H1 (cell line): ENCODE results near the gene CORO2B. TPM values are rescaled to one million over a fixed set of nuclear protein-coding genes. Genes with fewer than 3 reads are reported as not detected.

Source experiments
- CTCF ChIA-PET: fragments of 300-600 bp; sonication (Branson Sonifier 250); formaldehyde crosslinking; loops from one replicate; lab custom pipeline; 2021; ENCODE audit not compliant: partially characterized antibody; lab: Charles Lee
- POLR2A ChIA-PET: fragments of 300-600 bp; sonication (Branson Sonifier 250); formaldehyde crosslinking; loops from one replicate; lab custom pipeline; 2021; ENCODE audit warnings: inconsistent platforms; ENCODE audit not compliant: partially characterized antibody; lab: Charles Lee
- DNase-seq, 2 experiments: peaks; one replicate each; pipeline versions ENCODE4 v3.0.0 to v3.0.0-alpha.2; 2010 to 2022; ENCODE audit warnings: low spot score in 2 of 2, low read depth in 1 of 2, mixed read lengths in 1 of 2
- FAIRE-seq: peaks from 2 replicates; lab custom pipeline; 2011; peaks lifted over from hg19 to GRCh38; lab: Jason Lieb, UNC
- H2AFZ ChIP-seq: 2 replicates; pipeline ENCODE4 v1.8.1; 2012; ENCODE audit warnings: low read length, inconsistent platforms
- H2AK5ac ChIP-seq: 2 replicates; pipeline ENCODE4 v1.6.1; 2013; ENCODE audit warnings: low read depth, low read length
- H2BK120ac ChIP-seq: replicated peaks from 2 replicates; pipeline ENCODE3; 2013; ENCODE audit warnings: low read depth, low read length, inconsistent platforms
- H2BK12ac ChIP-seq: 2 replicates; pipeline ENCODE4 v1.6.1; 2013; ENCODE audit warnings: low read depth, low read length
- H2BK15ac ChIP-seq: 2 replicates; pipeline ENCODE4 v1.6.1; 2013; ENCODE audit warnings: low read length
- H2BK20ac ChIP-seq: 2 replicates; pipeline ENCODE4 v1.6.1; 2013; ENCODE audit warnings: low read length
- H2BK5ac ChIP-seq: 2 replicates; pipeline ENCODE4 v1.6.1; 2013; ENCODE audit warnings: low read depth, low read length
- H3K14ac ChIP-seq: 2 replicates; pipeline ENCODE4 v1.6.1; 2013; ENCODE audit warnings: inconsistent platforms; ENCODE audit not compliant: insufficient read length
- H3K18ac ChIP-seq: 2 replicates; pipeline ENCODE4 v1.6.1; 2013; ENCODE audit warnings: low read length; ENCODE audit errors: extremely low read depth
- H3K23ac ChIP-seq: 2 replicates; pipeline ENCODE4 v1.6.1; 2013; ENCODE audit warnings: inconsistent platforms; ENCODE audit not compliant: insufficient read length
- H3K23me2 ChIP-seq: 2 replicates; pipeline ENCODE4 v1.6.1; 2013; ENCODE audit warnings: low read depth, low read length
- H3K27ac ChIP-seq: 2 replicates; pipeline ENCODE4 v1.6.1; 2011; ENCODE audit warnings: low read depth, low read length, inconsistent platforms
- H3K27me3 ChIP-seq, 4 experiments: replicated peaks in 1 of 4; 1 replicate in 1 of 4; 2 replicates in 3 of 4; pipeline versions ENCODE4 v1.6.1 to v1.8.1; 2011 to 2013; ENCODE audit warnings: low read length in 3 of 4, mild to moderate bottlenecking in 3 of 4, inconsistent platforms in 2 of 4, mixed read lengths in 2 of 4, moderate library complexity in 1 of 4; ENCODE audit not compliant: control insufficient read depth in 3 of 4, insufficient read depth in 3 of 4; ENCODE audit errors: extremely low read depth in 1 of 4
- H3K36me3 ChIP-seq, 4 experiments: 2 replicates each; pipeline versions ENCODE4 v1.6.1 to v1.8.1; 2011 to 2013; ENCODE audit warnings: mild to moderate bottlenecking in 4 of 4, low read length in 3 of 4, moderate library complexity in 2 of 4, control low read depth in 1 of 4, inconsistent platforms in 1 of 4; ENCODE audit not compliant: insufficient read depth in 4 of 4, control insufficient read depth in 2 of 4
- H3K4ac ChIP-seq: replicated peaks from 2 replicates; pipeline ENCODE3; 2013; ENCODE audit warnings: low read length, low read depth, mixed read lengths, inconsistent platforms; ENCODE audit not compliant: insufficient read length
- H3K4me1 ChIP-seq, 4 experiments: replicated peaks in 1 of 4; 1 replicate in 1 of 4; 2 replicates in 3 of 4; pipeline versions ENCODE4 v1.6.1 to v1.8.1; 2011 to 2013; ENCODE audit warnings: low read length in 3 of 4, inconsistent platforms in 2 of 4, mixed read lengths in 1 of 4; ENCODE audit not compliant: insufficient read depth in 4 of 4, control insufficient read depth in 3 of 4
- H3K4me2 ChIP-seq, 2 experiments: 2 replicates each; pipeline versions ENCODE4 v1.6.1 to v1.8.1; 2011 to 2013; ENCODE audit warnings: low read depth in 2 of 2, low read length in 2 of 2, control low read depth in 1 of 2, inconsistent platforms in 1 of 2, mild to moderate bottlenecking in 1 of 2; ENCODE audit not compliant: insufficient read depth in 1 of 2
- H3K4me3 ChIP-seq, 4 experiments: fragments of 200-600, 300-600 bp in 1 of 4; sonication (generic), shearing (Covaris generic), sonication (Bioruptor Twin) in 1 of 4; 2 replicates each; pipeline versions ENCODE4 v1.5.1 to v1.8.1; 2011 to 2016; ENCODE audit warnings: low read length in 4 of 4, low read depth in 3 of 4, control low read depth in 2 of 4, inconsistent platforms in 2 of 4, mild to moderate bottlenecking in 2 of 4, mixed read lengths in 1 of 4, moderate library complexity in 1 of 4; ENCODE audit not compliant: insufficient read depth in 2 of 4; ENCODE audit errors: extremely low read depth in 1 of 4
- H3K56ac ChIP-seq: replicated peaks from 2 replicates; pipeline ENCODE3; 2013; ENCODE audit warnings: low read depth, mild to moderate bottlenecking, mixed read lengths, low read length, inconsistent platforms; ENCODE audit not compliant: insufficient read length
- H3K79me1 ChIP-seq: 2 replicates; pipeline ENCODE4 v1.6.1; 2013; ENCODE audit warnings: low read depth, low read length, control low read depth
- H3K79me2 ChIP-seq, 2 experiments: 2 replicates each; pipeline versions ENCODE4 v1.6.1 to v1.8.1; 2012 to 2013; ENCODE audit warnings: low read length in 2 of 2, mild to moderate bottlenecking in 2 of 2, inconsistent platforms in 1 of 2; ENCODE audit not compliant: insufficient read depth in 2 of 2, control insufficient read depth in 1 of 2
- H3K9ac ChIP-seq, 4 experiments: replicated peaks in 1 of 4; 1 replicate in 1 of 4; 2 replicates in 3 of 4; pipeline versions ENCODE4 v1.6.1 to v1.8.1; 2011 to 2013; ENCODE audit warnings: low read depth in 3 of 4, low read length in 3 of 4, control low read depth in 2 of 4, mild to moderate bottlenecking in 2 of 4, moderate library complexity in 2 of 4, inconsistent platforms in 1 of 4; ENCODE audit errors: extremely low read depth in 1 of 4
- H3K9me3 ChIP-seq, 2 experiments: 2 replicates each; pipeline versions ENCODE4 v1.6.1 to v1.8.1; 2012 to 2013; ENCODE audit warnings: mild to moderate bottlenecking in 2 of 2, moderate library complexity in 2 of 2, control low read depth in 1 of 2, inconsistent platforms in 1 of 2, low read depth in 1 of 2, low read length in 1 of 2, mixed read lengths in 1 of 2; ENCODE audit not compliant: insufficient read depth in 2 of 2
- H4K20me1 ChIP-seq, 2 experiments: replicated peaks in 1 of 2; 2 replicates each; pipeline versions ENCODE3 to v1.8.1; 2011 to 2013; ENCODE audit warnings: inconsistent platforms in 2 of 2, low read length in 2 of 2, mild to moderate bottlenecking in 1 of 2; ENCODE audit not compliant: insufficient read depth in 2 of 2, control insufficient read depth in 1 of 2
- H4K5ac ChIP-seq: 2 replicates; pipeline ENCODE4 v1.6.1; 2013; ENCODE audit warnings: low read length, low read depth, mixed read lengths, inconsistent platforms; ENCODE audit not compliant: insufficient read length
- H4K8ac ChIP-seq: 2 replicates; pipeline ENCODE4 v1.8.0; 2013; ENCODE audit warnings: mild to moderate bottlenecking, moderate library complexity, low read length, inconsistent platforms; ENCODE audit not compliant: insufficient read depth; ENCODE audit errors: extremely low read depth
- H4K91ac ChIP-seq: replicated peaks from 2 replicates; pipeline ENCODE3; 2013; ENCODE audit warnings: low read length, mixed read lengths, inconsistent platforms; ENCODE audit not compliant: insufficient read length
- ASH2L ChIP-seq: fragments of 200-600, 300-600 bp; sonication (generic); IDR thresholded peaks from one replicate; pipeline ENCODE4 v1.7.1; 2017; ENCODE audit warnings: low read length
- CHD1 ChIP-seq: IDR thresholded peaks from 2 replicates; pipeline ENCODE4 v1.6.1; 2012; ENCODE audit warnings: low read depth, low read length, improper control_type of control experiment
- CTBP2 ChIP-seq: IDR thresholded peaks from 2 replicates; pipeline ENCODE4 v1.7.0; 2011; ENCODE audit warnings: borderline replicate concordance, mild to moderate bottlenecking, moderate library complexity, mixed read lengths, low read length; ENCODE audit not compliant: insufficient read depth, insufficient read length
- EGR1 ChIP-seq: IDR thresholded peaks from 2 replicates; pipeline ENCODE4 v1.6.1; 2011; ENCODE audit warnings: low read depth, low read length, borderline replicate concordance
- JUN ChIP-seq: IDR thresholded peaks from 2 replicates; pipeline ENCODE4 v1.6.1; 2011; ENCODE audit warnings: low read depth, mild to moderate bottlenecking, improper control_type of control experiment, low read length
- KDM1A ChIP-seq: fragments of 200-600, 300-600 bp; sonication (generic); IDR thresholded peaks from 2 replicates; pipeline ENCODE4 v1.7.1; 2016; ENCODE audit warnings: mild to moderate bottlenecking, low read length, borderline replicate concordance
- RBBP5 ChIP-seq: IDR thresholded peaks from 2 replicates; pipeline ENCODE4 v1.7.1; 2012; ENCODE audit warnings: low read depth, mild to moderate bottlenecking, inconsistent platforms, low read length, moderate library complexity, borderline replicate concordance
- SIN3A ChIP-seq, 2 experiments: IDR thresholded peaks in 1 of 2; conservative IDR thresholded peaks in 1 of 2; 2 replicates each; pipeline ENCODE4 v1.6.1; 2011 to 2012; ENCODE audit warnings: low read length in 2 of 2, improper control_type of control experiment in 1 of 2, low read depth in 1 of 2, mild to moderate bottlenecking in 1 of 2
- SIX5 ChIP-seq: IDR thresholded peaks from 2 replicates; pipeline ENCODE4 v1.6.1; 2011; ENCODE audit warnings: mild to moderate bottlenecking, low read depth, low read length
- SUZ12 ChIP-seq: fragments of 200-600 bp; sonication (generic); IDR thresholded peaks from 2 replicates; pipeline ENCODE4 v1.6.1; 2012; ENCODE audit warnings: mild to moderate bottlenecking, inconsistent platforms, low read length, moderate library complexity, mixed read lengths
- WGBS, 2 experiments: shearing (Covaris generic) in 1 of 2; methylation state at CpG; one replicate each; pipeline versions ENCODE4 v1.1.6 to v1.1.7; 2013 to 2015; ENCODE audit warnings: low lambda C conversion rate in 2 of 2, mixed read lengths in 2 of 2, inconsistent platforms in 1 of 2, low coverage in 1 of 2, missing lambda C conversion rate in 1 of 2; ENCODE audit not compliant: insufficient replicate concordance in 2 of 2, insufficient coverage in 1 of 2, insufficient read length in 1 of 2; ENCODE audit errors: extremely low coverage in 1 of 2, missing lambda C conversion rate in 1 of 2; 5-methylcytosine and 5-hydroxymethylcytosine counted together
- polyA plus RNA-seq, 7 experiments: library from polyadenylated mRNA; depleted of rRNA in 3 of 7; stranded (reverse) in 5 of 7; unstranded in 2 of 7; fragments of >200 nt in 5 of 7; fragments of 200-250 nt in 2 of 7; gene quantifications; 1 replicate in 5 of 7; 2 replicates in 1 of 7; 4 replicates in 1 of 7; pipeline versions ENCODE4 v1.2.1 to v1.2.3, GENCODE V29; 2011 to 2013; ENCODE audit warnings: missing spikeins in 2 of 7, mixed read lengths in 2 of 7
- total RNA-seq: library from RNA; stranded (reverse); fragmentation: NEBNext Ultra II Directional; extraction: Animal tissue kit (Norgen Biotek cat#: 25700); gene quantifications from 2 replicates; pipeline ENCODE4 v1.2.1, GENCODE V29; 2021

CORO2B gene
- total and polyA plus RNA-seq, 2 of the 8 experiments (the other 6 are each of a cell fraction or from before 2014, with no cell fraction given), result 3.4 to 6.7 TPM

- no peak for FAIRE-seq
- TF ChIP-seq SUZ12 (no peak), ASH2L (no peak), SIX5 (no peak), CHD1 (no peak), SIN3A (conservative IDR thresholded peaks at IDR 0.05 in 1 of 2, IDR thresholded peaks at IDR 0.05 in 1 of 2; ENCODE audit: low read depth in 1 of 2, low read length in 2 of 2) (no peak), KDM1A (no peak), JUN (no peak), EGR1 (no peak), CTBP2 (no peak), RBBP5 (no peak)
These were observed 62.1 kb downstream of the CORO2B start for GRCh38 chr15:68640791-68641331.

More at GRCh38 chr15:68640791-68641331, 62.1 kb downstream of the CORO2B start:
- Histone ChIP-seq H2AFZ (no peak overlapping the region), H2BK5ac (peak overlapping the region; percentile 55; the same call in 1 of the 2 replicates), H2BK12ac (peak overlapping the region; percentile 62; the same call in 1 of the 2 replicates), H3K14ac (no peak overlapping the region), H2AK5ac (no peak overlapping the region), H4K5ac (no peak overlapping the region), H3K23me2 (no peaks in the 10 kb centered on the region), H3K23ac (no peak overlapping the region), H3K4me1 (peaks cover 0 to 12% (median 3%) of the 10 kb centered on the region in 4 experiments; a peak in 5 of 7 replicates), H3K79me1 (no peaks in the 10 kb centered on the region), H3K4me2 (no peak overlapping the region), H4K20me1 (no peaks in the 10 kb centered on the region), H3K9ac (no peak overlapping the region), H3K56ac (no peak overlapping the region), H3K27ac (no peak overlapping the region), H2BK15ac (peak overlapping the region; percentile 76; the same call in 1 of the 2 replicates), H3K27me3 (no peaks in the 10 kb centered on the region), H2BK20ac (0 out of 2 replicates have a peak overlapping the region, but pooled peaks have one; percentile 27), H4K91ac (no peak overlapping the region), H3K36me3 (no peaks in the 10 kb centered on the region), H3K9me3 (no peaks in the 10 kb centered on the region), H3K18ac (no peak overlapping the region), H3K79me2 (no peaks in the 10 kb centered on the region), H3K4ac (no peak overlapping the region), H2BK120ac (no peak overlapping the region), H4K8ac (peak overlapping the region; percentile 64; the same call in 1 of the 2 replicates), H3K4me3 (no peak overlapping the region)
- CTCF ChIA-PET, result interaction anchor here (1.1 to 24.3 kb wide), 5 partner anchors 9 to 91 kb away, joined by 3 to 569 read pairs (median 6); no protein-coding TSS in a partner anchor
- POLR2A ChIA-PET, result interaction anchor here (0.6 kb wide), 1 partner anchor 24 kb away, joined by 3 read pairs; no protein-coding TSS in a partner anchor
- no peak for DNase-seq
- WGBS, 2 experiments, result 85% methylated on average over 8 of the region's 8 CpGs; no CpG with 5 or more reads in 1 of the 2 experiments
